ENCODE measurements around the gene ESAM.

The ESAM gene

DNA sequence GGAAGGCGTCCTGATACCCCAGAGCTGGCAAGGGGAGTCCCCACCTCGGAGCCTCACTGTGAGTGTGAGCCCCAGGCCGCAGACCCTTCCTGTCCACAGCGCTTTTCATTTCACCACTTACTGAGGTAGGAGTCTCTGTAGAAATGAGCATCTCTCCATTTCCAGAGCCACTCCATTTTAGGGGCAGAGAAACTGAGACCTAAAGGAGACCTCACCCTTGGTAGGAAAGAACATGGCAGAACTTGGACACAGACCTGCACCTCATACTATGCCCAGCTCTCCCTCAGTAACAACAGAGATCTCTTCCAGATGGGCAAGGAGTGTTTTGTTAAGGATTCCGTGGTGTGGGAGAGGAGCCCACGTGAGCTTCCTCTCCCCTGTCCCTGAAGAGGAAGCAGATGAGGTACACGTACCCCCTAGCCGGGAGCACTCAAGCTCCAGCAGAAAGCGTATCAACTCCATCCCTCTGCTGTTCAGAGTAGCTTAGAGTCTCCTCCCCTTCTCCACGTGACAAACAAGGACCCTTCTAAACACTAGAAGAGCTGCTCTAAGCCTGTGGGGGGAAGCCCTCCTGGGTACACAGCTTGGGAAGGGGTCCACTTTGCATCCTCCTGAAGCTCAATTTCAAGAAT lies 9.5 kb downstream of the ESAM start:
- no peak for DNase-seq (ENCODE audit: low read depth)

DNA sequence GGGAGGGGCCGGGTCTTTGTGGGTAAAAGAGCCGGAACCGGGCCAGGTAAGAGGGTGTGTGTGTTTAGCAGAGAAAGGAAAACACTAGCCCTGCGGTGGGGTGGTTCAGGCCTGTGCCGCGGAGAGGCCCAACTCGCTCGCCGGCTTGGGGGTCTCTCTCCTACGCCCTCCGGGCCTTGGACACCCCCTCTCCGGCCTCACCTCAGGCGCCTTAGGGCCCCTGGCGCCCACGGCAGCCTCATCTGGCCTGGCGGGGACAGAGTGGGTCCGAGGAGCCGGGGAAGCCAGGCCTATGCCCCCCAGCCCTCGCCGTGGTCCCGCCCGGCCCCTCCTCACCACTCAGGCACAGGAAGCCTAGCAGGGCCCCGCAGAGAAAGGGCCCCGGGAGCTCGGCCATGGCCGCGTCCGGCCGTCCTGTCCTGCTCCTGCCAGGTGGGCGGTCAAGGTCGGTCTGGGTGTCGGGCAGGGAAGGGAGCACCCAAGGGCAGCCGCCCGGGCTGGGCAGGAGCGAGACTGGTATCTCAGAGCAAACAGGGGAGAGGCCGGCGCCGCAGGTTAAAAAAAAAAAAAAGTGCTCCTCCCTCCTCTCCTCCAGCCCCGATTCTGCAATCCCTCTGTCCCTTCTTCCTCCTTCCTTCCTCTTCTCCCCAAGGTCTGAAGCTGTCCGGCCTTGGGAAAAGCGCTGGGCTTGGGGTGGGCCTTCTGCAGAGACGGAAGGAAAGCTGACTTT lies 10.2 kb downstream of the ESAM start, which contains the start of gene VSIG2:
Gene VSIG2, minus strand, starts transcription at position 515 of the 730 bp plus-strand sequence. Its CDS starts 118 bp downstream, at position 397.
- DNase-seq (ENCODE audit: low read depth): no peak

DNA sequence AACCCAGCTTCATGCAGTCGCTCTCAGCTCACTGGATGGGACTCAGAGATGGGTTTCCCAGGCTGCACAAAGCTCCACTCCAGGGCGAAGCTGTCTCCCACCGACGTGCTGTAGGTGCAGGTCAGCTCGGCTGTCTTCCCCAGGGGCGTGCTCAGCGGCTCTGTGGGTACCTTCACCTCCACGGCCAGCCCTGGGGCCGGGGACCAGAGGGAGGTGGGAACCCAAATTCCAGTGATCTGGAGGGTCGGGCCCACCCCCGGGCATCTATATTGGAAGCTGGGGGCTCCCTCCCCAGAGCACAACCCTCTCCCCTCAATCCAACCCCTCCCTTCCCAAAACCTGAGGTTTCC lies 10.7 kb downstream of the ESAM start:
- no peak for DNase-seq (ENCODE audit: low read depth)

DNA sequence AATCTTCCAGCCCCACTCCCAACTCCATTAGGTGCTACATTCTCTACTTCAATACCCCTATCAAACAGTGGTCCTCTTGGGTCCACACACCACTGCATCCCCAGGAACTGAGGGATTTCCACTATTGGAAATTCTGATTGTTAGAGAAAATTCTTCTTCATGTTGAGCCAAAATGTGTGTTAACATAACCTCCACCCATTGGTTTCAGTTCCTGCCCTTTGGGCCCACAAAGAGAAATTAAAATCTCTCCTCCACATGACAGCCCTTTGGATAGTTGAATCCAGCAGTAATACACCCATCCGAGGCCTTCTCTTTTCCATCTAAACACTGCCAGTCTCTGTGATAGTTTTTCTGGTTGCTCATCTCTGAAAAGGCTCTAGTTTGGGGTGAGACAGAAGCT lies 12.2 kb downstream of the ESAM start:
- DNase-seq (ENCODE audit: low read depth): no peak

DNA sequence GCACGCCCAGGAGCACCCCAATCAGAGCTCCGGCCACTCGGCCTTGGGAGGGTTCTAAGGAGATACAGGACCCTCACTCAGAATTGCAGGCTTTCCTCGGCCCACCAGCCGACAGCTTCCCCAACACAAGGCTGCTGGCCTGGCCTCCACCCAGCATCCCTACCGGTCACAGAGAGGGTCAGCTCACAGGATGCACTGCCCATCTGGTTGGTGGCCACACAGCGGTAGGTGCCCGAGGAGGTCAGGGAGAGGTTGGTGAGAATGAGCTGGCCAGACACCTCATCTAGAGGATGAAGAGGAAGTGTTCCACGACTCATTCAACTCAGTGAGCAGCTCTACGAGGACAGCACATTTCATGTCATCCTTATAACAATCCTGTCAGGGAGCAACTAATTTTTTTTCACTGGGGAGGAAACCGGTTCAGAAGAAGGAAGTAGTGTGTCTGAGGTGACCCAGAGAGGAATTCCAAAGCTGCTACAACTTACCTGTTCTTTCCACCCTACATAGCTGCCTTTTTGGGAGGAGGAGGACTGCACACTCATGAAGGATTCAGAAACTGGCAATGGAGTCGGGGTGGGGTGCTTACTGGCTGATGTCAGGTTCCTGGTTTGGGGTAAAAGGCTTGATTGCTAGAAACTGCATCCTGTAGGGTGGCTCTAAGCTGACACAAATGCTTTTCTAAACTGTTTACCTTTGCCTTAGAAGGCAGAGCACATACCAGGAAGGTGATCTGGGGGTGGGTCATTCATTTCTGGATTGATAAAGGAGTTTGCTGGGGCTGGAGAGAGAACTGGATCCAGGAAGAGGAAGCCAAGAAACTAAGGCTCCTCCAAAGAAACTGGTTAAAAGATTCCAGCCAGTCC lies 13.4 kb downstream of the ESAM start:
- DNase-seq (ENCODE audit: low read depth): peak; percentile 45

DNA sequence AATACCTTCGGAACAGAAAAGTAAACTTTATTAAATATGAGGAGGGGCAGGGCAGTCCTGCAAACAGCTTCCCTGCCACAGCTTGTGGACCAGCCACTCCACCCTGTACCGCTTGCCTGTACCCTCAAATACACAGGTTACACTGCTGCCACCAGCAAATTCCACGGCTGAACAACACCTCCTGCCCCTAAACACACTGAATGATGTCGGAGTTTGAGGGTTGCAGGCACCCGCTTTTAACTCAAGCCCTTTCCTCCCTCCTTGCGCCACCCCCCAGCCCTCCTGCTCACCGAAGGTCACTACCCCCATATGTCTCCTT lies 14.0 kb downstream of the ESAM start:
- DNase-seq (ENCODE audit: low read depth): no peak

DNA sequence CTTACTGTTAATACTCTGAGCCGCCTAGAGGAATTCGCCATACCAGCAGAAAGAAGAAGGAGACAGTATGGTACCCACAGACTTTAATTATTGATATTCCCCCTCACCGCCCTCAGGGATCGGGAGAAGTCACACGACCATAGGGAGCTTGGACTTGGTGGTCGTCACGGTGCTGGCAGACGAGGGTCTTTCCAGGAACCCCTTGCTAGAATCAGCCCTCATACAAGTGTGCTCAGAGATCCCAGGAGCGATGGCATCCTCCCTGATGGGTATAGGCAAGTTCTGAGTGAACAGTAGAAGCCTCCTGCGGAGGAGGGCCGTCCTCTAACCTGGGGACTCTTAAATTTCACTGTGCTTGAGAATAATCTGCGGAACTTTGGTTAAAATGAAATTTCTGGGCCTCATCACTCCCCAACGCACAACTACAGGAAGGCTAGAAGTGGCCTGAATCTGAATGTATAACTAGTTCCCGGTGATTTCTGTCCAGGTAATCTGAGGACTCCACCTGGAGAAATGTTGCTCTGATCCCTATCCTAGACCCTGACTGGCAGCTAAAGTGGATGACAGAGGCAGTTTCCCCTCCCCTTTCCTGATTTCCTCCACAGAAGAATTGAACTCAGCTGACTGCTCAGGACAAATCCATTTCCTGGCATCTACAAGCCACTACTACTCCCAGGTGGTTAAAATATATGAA lies 14.5 kb downstream of the ESAM start:
- DNase-seq (ENCODE audit: low read depth): no peak

DNA sequence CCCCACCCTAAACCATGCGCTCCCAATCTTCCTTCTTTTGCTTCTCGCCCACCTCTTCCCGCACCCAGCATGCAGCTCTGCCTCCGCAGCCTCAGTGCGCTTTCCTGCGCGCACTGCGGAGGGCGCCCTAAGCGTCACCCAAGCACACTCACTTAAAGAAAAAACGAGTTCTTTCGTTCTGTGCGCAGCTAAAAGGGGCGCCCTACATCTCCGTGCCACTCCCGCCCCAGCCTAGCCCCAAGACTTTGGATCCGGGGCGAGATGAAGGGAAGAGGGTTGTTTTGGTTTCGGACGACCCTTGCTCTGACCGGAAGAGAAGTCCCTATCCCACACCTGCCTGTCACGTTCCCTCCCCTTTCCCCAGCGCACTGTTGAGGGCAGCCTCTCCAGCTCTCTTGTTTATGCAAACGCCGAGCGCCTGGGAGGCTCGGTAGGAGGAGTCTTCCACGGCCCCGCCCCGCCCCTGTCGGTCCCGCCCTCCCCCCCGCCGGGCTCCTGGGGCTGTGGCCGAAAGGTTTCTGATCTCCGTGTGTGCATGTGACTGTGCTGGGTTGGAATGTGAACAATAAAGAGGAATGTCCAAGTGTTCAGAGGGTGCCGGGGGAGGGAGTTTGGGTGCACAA lies 15.4 kb downstream of the ESAM start:
- no peak for DNase-seq (ENCODE audit: low read depth)

DNA sequence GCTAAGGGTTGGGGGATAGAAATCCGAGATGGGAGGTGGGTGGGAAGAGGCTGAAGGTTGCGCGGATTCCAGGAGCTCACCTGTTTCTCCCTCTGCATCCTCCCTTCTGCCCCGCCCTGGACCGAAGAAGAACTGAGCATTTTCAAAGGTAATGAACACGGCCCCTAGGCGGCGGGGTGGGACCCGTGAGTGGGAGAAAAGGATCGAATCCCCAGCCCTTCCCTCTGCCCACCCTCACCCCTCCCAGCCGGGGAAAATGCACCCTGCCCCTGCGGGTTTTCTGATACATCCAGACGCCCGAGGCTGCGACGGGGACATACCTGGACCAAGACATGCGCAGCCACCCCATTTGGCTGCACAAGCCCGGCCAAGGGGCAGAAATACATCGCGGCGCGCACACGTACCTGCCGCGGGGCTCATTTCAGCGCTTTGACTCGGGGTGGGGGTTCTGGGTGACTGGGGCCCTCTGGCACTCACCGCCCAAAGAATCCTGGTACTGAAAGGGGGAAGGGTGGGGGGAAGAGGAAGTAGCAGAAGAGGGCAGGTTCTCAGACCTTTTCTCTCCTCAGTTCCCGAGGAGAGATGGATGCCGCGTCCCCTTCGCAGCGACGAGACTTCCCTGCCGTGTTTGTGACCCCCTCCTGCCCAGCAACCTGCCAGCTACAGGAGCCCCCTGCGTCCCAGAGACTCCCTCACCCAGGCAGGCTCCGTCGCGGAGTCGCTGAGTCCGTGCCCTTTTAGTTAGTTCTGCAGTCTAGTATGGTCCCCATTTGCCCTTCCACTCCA lies 16.1 kb downstream of the ESAM start:
- DNase-seq (ENCODE audit: low read depth): no peak

DNA sequence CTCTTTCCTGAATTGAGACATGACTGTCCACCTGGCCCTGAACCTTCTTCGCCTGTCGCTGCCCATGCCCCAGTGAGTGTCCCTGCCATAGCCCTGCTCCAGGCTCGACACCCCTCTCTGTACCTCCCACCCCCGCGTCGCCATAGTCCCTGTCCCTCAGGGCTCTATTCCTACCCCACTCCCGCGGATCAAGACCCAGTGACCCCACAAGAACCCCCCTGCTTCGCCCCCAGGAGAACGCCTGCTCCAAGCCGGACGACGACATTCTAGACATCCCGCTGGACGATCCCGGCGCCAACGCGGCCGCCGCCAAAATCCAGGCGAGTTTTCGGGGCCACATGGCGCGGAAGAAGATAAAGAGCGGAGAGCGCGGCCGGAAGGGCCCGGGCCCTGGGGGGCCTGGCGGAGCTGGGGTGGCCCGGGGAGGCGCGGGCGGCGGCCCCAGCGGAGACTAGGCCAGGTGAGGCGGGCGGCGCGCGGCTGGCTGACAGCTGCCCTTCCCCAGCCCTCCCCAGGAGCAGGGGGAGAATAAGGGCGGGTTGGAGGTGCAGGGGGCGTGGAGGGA lies 16.7 kb downstream of the ESAM start:
- DNase-seq (ENCODE audit: low read depth): no peak

DNA sequence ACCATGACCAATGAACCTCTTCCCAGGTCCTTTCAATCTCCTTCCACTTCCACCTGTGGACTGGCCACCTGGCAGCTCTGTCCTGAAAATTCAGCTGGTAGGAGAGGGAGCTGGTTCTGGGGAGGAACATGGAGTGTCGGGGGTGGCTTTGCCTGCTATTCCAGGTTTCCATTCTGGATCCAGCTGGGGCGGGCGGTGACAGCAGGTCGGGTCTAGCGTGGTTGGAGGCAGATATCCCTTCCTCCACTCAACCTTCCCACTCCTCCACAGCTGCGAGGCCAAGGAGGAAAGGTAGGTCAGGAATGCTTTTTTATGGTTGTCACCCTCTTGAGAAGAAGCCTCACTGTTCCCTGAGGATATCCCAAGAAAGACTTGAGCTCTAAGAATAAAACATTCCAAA lies 19.0 kb downstream of the ESAM start:
- DNase-seq (ENCODE audit: low read depth): no peak

DNA sequence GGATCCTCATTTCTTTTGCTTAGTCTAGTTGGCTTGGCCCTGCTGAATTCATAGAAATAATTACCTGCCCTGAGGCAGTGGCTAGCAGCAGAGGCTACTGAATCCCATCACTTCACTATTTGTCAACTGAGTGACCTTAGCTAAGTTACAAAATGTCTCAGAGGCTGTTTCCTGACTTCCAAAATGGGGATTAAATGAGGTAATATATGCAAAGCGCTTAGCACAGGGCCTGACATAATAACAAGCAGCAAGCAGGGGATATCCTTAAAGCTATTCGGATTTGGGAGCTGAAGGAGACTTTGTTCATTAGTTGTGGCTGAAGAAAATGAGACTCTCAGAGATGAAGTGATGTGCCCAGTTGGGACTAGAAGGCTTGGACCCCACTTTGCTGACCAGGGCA lies 19.5 kb downstream of the ESAM start:
- no peak for DNase-seq (ENCODE audit: low read depth)

DNA sequence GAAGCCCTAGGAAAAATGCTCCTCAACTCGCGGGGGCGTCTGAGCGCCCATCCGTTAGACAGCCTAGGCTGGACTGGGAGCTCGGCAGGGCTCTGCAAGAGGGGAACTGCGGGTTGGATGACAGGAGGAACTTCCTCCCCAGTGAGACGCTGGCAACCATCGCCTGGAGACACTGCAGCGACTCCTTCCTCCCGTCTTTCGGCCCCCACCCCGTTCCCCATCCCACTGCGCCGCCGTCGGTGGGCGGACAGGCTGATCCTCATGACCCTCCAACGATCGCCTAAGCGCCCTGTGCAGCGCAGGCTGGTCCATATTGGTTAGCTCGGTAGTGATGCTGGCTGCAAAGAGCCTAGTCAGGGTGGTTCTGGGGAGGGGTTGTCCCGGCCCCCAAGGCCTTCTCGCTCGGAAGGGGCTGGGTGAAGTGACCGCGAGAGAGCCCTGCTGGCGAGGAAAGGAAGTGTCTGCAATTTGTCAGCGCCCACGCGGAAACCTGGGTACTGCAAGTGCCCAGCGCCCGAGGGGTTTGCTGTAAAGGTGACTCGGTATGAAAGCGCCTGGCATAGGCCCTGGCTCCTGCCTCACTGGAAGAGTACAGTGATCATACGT lies 21.7 kb downstream of the ESAM start:
- no peak for DNase-seq (ENCODE audit: low read depth)

DNA sequence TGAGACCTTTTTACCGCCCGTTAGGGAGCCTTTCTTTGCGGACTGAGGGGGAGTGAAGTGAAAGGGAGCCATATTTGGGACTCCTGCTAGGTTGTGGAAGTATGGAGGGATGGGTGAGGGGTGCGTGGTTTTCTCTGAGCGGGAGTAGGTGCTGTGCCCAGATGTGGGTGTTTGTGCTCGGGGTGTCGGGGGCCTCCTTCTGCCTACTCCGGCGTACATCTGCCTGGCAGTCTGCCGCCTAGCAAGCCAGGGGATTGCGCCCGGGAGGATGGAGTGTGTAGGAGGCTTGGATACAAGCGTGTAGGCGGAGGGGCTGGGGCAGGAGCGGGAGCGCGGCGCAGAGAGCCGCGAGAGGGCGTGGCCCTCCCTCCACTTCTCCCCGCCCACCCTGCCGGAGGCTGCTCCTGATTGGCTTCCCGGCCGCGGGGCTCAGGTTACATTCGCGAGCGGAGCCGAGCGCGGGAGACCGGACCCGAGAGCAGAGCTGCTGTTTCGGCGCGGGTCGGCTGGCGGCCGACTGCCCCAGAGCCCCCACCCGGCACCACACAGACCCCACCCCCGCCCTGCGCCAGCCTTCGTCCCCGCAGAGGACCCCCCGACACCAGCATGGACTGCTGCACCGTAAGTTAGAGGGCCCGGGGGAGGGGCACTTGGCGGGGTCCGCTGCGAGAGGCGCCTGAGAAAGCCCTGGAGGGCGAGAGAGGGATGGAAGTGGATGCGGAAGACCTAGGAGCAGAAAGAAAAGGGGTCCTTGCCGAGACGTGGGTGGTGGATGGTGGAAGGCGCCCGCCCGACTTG lies 22.4 kb downstream of the ESAM start, which contains the start of gene NRGN:
Gene NRGN, plus strand, starts transcription at position 464 of the 798 bp plus-strand sequence. Its CDS starts 143 bp downstream, at position 607.
- DNase-seq (ENCODE audit: low read depth): peak; percentile 41

DNA sequence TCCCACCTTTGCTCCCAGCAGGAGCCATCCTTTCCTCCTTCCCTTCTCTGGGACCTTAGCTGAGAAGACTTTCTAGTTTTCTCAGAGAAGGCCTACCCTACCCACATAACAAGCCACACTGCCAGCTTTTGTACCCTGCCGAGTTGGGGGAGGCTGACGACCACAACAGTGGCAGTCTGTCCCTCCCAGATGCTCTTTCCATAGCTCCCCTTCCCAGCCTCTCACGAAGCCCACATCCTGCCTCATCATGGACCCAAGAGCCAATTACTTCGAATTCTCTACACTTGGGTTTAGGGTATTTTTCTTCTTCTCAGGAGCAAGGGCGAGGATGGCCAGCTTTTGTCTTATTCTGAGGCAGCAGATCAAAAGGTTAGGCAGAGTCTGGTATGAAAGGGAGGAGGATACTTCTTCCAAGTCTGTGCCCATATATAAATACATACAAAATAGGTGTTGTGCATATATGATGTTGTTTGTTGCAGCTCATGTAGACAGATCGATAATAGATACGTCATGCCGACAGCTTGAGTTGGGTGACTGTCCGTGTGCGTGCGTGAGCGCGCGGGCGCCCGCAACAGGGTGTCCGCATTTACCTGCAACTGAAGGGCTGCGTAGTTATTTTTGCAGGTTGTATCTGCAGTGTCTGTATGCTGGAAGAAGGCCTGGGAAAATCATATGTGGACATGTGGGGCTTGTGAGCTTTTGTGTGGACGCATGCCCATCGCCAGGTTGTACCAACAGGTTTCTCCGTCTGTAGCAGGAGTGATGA lies 23.2 kb downstream of the ESAM start:
- DNase-seq (ENCODE audit: low read depth): no peak

DNA sequence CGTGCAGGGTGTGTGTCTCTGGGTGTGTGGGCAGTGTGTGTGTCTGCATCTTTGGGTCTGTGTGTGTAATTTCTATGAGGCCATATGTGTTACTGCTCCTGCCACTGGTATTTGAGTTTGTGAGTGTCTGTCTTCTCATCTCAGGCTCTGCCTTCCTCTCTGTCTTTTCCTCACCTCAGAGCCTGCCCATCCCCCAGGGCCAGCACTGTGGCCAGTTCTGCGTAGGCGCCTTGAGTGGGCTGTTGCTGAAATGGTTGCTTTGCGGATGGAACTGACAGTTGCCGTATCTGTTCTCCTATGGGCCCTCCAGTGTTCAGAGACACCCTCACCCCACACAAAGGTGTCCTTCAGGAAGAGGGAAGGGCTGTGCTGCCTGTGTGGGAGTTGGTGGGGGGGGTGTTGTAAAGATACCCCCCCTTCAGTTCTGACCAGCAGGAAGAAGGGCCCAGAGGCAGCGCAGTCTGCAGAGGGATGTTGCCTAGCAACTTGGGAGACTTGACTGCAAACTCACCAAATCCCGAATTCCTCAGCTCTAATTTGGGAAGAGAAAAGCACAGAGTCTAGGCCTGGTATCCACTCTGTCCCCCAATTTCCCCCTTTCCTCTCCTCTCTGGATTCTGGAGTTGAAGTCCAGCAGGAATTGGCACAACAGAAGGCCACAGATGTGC lies 24.3 kb downstream of the ESAM start:
- DNase-seq (ENCODE audit: low read depth): no peak

DNA sequence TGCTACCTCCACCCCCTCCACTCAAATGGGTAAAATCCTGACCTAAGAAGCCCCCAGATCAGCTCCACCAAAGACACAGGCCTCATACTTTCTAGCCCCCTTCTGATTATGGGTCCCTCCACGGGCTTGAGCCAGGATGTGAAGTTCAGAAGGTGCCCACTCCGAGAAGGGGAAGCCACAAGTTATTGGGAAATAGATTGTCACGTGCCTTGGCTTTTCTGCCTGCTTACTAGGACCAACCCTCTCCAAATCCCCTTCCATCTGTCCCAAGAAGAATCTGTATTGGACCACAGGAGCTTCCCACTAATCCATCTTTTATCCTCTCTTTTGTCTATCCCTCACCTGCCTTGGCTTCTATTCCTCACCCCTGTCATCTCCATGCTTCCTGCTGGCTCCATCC lies 25.4 kb downstream of the ESAM start:
- no peak for DNase-seq (ENCODE audit: low read depth)

DNA sequence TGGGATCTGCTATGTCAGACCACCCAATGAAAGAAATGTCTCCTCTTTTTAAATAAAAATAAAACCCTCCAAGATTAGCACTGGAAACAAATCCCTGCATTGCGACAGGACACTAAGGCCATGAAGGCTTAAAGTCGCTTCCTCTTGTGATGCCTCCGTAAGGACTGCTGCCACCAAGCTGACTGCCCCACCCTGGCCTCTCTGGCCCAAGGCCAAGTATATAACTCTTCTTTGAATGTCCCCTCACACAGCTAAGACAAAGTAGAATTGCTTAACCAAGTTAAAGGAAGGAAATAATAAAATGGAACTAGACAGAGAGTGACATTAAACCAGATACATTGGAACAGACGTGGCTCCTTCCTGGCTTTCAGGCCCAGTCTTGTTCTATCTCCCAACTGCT lies 29.9 kb downstream of the ESAM start:
- no peak for DNase-seq (ENCODE audit: low read depth)
